ENCODE data around the gene SERPINB12.

GRCh38 chr18:63567276-63567675 lies 25.1 kb downstream of the SERPINB12 start:
- TF ChIP-seq CTCF (IDR thresholded peaks at IDR 0.05) (no peak), POLR2A (IDR thresholded peaks at IDR 0.05) (no peak)
